ENCODE data around the gene PRRT2.
"Not testable (repeated sequence)": the region's sequence is repeated elsewhere in the genome, so short reads cannot be mapped to it uniquely, and the experiment has no call there.

Gene PRRT2

GRCh38 chr16:29833219-29833618, 21.2 kb downstream of the PRRT2 start:
- DNase-seq (ENCODE audit: low spot score): not testable (repeated sequence)

DNA sequence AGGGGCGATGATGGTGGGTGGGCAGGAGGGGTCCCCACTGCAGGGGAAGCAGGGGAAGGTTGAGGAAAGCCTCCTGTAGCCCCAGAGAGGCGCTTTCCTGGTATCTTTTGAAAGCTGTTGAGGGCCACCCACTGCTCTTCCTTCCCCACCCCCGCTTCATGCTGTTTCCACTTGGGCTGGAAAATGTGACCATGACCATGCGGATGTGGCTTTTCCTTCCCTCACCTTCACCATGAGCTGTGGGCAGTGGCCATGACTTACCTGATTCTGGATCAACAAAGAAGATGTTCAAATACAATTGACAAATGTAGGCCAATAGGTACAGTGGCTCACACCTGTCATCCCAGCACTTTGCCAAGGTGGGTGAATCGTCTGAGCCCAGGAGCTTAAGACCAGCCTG, 22.1 kb downstream of the PRRT2 start:
- no peak for DNase-seq (ENCODE audit: low spot score)

GRCh38 chr16:29835926-29836325, 23.9 kb downstream of the PRRT2 start:
- DNase-seq (ENCODE audit: low spot score): no peak

DNA sequence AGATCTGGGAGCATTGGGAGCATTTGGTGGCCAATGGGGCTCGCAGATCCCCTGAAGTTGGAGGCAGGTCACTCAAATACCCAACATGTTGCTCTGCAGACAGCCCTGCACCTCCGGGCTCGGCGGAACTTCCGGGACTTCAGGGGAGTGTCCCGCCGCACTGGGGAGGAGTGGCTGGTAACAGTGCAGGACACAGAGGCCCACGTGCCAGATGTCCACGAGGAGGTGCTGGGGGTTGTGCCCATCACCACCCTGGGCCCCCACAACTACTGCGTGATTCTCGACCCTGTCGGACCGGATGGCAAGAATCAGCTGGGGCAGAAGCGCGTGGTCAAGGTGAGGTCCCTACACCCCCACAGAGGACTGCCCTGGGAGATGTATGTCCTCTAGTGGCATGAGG, 24.6 kb downstream of the PRRT2 start:
- no peak for DNase-seq (ENCODE audit: low spot score)

DNA sequence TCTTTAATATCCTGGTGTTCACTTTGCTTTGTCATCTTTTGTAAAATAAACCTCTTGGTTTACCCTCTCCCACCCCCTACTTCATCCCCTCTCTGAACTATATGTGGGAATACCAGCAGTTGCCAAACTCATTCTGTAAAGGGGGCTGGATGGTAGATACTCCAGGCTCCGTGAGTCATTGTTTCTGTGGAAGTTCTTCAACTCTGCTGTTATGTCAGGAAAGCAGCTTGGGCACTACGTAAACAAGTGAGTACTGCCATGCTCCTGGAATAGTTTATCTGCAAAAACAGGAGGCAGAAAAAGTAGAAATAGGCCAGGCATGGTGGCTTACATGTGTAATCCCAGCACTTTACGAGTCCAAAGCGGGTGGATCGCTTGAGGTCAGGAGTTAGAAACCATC, 25.8 kb downstream of the PRRT2 start:
- no peak for DNase-seq (ENCODE audit: low spot score)

GRCh38 chr16:29839822-29840221, 27.8 kb downstream of the PRRT2 start:
- no peak for DNase-seq (ENCODE audit: low spot score)

- no peak for DNase-seq (ENCODE audit: low spot score)
These were observed 28.2 kb downstream of the PRRT2 start for GRCh38 chr16:29840240-29840639.

DNA sequence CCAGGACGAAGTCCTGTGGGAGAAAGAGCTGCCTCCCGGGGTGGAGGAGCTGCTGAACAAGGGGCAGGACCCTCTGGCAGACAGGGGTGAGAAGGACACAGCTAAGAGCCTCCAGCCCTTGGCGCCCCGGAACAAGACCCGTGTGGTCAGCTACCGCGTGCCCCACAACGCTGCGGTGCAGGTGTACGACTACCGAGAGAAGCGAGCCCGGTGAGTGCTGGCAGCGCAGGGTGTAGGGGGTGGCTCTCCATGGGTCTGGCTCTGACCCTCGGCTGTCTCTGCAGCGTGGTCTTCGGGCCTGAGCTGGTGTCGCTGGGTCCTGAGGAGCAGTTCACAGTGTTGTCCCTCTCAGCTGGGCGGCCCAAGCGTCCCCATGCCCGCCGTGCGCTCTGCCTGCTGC, 29.6 kb downstream of the PRRT2 start:
- DNase-seq (ENCODE audit: low spot score): no peak

DNA sequence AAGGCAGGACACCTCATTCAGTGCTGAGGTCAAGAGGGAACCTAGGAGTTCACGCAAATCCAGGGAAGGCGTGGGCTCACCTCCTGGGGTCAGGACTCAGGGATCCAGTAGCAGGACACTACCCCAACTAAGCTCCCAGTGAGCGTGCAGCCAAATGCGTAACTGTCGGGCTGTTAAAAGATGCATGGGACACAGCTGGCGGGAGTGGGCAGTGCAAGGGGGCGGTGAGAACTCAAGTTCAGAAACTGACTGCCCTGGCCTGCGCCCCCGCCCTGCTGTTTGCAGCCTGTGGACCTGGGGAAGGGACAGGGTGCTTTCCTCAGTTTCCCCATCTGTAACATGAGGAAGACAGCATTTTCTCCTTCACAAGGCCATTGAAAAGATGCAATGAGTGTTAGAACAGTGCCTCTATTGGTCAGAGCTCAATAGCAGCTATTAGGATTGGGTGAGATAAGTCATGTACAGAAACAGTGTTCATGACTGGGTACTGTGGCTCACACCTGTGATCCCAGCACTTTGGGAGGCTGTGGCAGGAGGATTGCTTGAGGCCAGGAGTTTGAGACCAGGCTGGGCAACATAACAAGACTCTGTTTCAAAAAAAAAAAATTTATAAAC, 30.8 kb downstream of the PRRT2 start:
- no peak for DNase-seq (ENCODE audit: low spot score)

DNA sequence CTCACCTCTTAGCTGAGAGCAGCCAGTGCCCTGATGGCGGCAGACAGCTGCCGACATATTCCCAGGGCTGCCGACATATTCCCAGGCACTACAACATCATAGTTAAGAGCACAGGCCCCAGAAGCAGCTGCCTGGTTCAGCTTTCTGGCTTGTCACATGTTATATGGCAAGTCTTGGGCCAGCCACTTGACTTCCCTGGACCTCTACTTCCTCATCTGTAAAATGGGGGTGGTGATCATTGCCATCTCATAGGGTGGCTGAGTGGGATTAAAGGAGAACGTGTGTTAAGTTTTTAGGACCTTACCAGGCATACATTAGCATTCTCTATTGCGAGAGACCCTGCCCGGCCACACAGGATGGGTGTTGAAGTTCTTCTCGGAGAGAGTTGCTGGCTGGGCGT, 31.9 kb downstream of the PRRT2 start:
- no peak for DNase-seq (ENCODE audit: low spot score)

GRCh38 chr16:29844575-29845331, 32.8 kb downstream of the PRRT2 start:
- DNase-seq (ENCODE audit: low spot score): no peak

DNA sequence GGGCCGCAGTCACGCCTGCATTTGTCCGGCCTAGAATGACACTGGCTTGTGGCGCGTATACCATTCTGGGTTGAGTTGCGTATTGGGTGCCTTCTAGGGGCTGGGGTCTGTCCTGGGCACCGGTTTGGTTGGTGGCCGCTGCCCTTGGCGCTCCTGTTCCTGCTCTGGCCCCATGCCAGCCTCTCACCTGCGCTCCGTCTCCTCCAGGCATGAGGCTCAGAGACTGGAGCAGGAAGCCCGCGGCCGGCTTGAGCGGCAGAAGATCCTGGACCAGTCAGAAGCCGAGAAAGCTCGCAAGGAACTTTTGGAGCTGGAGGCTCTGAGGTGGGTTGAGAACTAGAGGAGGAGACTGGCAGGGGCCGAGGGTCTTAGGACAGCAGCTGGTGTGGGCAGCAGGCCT, 33.7 kb downstream of the PRRT2 start:
- DNase-seq (ENCODE audit: low spot score): no peak

- peak; percentile 51 for DNase-seq (ENCODE audit: low spot score)
These were observed 36.7 kb downstream of the PRRT2 start for GRCh38 chr16:29848420-29849297.

DNA sequence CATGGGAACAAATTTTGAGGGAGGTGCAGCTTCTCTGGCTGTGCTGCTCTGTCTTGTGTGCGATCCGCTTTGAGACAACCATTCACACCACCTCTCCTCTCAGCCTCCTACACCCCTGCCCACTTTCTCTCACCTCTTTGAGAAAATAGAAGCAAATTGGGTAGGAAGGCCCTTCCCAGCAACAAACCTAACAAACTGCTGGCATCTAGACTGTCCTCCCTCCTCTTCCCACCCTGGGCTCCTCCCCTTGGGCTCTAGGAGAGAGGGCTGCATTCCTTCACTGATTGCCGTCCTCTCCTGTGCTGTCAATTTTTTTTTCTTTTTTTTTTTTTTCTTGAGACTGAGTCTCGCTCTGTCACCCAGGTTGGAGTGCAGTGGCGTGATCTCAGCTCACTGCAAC, 37.5 kb downstream of the PRRT2 start:
- no peak for DNase-seq (ENCODE audit: low spot score)

GRCh38 chr16:29850998-29851397, 39.0 kb downstream of the PRRT2 start:
- no peak for DNase-seq (ENCODE audit: low spot score)

DNA sequence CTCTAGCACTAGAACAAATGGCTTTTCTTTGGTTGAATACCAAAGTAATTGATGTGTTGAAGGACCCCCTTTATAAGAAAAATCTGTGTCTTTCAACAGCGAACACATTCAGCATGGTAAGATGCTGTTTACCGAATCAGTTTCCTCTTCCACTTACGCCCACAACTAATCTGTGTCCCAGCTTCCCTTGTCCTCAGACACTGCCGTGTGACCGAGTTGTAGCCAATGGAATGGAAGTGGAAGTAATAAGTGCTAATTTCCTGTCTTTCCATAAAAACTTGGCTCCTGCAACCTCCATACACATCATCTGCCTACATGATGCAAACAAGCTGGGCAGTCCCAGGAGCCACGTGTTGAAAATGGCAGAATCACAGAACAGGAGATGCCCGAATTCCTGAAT, 40.7 kb downstream of the PRRT2 start:
- no peak for DNase-seq (ENCODE audit: low spot score)

DNA sequence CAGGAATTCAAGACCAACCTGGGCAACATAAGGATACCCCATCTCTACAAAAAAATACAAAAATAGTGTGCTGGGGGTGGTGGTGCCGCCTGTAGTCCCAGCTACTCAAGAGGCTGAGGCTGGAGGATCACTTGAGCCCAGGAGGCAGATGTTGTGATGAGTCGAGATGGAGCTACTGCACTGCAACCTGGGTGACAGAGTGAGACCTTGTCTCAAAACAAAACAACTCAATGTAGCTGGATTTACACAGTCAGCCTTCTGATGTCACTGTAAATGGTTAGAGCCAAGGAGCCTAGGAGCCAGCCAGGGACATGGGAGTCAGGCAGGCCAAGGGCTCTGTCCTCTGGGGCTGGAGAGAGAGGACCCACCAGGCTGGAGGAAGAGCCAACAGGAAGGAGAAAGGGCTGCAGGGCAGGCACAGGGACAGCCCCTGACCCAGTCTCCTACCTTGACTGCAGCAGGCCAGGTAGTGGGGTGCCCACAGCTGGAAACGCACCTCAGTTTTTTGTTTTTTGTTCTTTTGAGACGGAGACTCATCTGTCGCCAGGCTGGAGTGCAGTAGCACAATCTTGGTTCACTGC, 42.6 kb downstream of the PRRT2 start:
- no peak for DNase-seq (ENCODE audit: low spot score)

DNA sequence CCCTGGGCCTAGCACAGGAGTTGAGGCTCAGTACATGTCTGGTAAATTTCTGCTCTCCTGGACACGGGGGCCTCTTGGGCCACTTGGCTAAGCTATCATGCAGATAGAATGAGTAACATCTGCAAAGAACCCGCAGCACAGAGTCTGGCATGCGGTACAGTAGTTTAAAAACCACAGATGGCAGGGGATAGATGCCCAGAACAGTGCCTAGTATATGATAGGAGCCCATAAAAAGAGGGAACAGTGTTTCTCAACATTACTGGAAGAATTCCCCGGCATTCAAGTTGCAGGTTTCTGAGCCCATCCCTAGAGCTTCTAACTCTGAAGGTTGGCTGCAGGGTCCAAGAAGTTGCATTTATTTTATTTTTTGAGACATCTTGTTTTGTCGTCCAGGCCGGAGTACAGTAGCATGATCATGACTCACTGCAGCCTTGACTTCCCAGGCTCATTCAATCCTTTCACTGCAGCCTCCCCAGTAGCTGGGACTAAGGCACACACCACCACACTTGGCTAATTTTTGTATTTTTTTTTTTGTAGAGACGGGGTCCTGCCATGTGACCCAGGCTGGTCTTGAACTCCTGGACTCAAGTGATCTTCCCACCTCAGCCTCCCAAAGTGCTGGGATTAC, 45.3 kb downstream of the PRRT2 start:
- no peak for DNase-seq (ENCODE audit: low spot score)

DNA sequence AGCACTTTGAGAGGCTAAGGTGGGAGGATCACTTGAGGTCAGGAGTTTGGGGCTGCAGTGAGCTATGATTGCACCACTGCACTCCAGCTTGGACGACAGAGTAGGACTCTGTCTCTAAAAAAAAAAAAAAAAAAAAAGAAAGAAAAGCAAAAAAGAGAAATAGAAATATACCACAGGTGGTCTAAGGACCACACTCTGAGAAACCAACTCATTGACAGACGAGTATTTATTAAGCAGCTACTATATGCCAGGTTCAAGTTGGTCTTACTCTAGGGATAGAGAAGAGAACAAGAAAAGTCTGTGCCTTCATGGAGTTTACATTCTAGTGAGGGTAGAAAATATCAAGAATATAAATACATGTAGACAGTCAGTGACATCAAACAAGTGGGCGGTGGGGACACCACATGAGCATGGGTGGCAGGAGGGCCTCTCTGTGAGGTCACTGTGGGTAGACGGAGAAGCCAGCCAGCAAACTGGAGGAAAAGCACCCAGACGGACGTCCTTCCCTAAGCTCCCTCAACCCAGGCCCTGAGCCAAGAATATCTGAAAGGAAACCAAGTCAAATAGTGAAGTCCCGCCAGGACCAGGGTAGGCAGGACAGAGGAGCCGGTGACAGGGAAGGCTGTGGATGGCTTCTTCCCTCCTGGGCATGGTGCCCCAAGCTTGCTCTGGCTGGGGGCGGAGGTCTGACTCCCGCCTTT, 46.3 kb downstream of the PRRT2 start:
- no peak for DNase-seq (ENCODE audit: low spot score)

DNA sequence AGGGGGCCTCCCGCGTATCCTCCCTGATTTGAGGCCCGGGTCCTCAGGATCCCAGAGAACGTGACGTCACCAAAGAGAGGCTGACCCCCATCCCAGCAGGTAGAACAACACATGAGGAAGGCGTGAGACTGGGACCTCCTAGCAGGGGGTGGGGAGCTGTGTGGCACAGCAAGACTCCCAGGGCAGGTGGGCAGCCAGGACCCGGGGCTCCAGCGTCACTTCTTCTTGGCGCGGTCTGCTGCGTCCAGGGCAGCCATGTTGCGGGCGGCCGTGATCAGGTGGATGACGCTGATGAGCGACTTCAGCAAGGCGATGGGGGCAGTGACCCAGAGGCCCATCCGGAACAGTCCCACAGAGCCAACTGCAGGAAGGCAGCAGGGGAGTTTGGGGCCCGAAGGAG, 47.0 kb downstream of the PRRT2 start:
- DNase-seq (ENCODE audit: low spot score): no peak

- no peak for DNase-seq (ENCODE audit: low spot score)
These were observed 48.2 kb downstream of the PRRT2 start for GRCh38 chr16:29860218-29860617.
